ENCODE measurements around the gene USP48.

Gene USP48

DNA sequence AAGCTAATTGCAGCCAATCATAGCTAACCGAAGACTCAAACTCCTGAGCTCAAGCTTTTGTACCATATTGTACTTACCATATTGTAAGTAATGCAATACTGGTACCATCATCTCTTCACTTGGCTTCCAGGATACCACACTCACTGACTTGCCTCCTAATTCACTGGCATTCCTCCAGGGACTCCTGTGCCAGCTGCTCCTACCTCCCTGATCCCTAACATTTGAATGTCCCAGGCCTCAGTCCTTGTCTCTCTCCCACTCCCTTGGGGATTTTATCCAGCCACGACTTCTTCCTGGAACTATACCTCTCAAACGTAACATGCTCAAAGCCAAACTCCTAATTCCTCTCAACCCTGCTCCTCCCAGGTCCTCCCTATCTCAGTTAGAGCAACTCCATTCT is 33.8 kb downstream of the USP48 start:
- FAIRE-seq, result no peak

DNA sequence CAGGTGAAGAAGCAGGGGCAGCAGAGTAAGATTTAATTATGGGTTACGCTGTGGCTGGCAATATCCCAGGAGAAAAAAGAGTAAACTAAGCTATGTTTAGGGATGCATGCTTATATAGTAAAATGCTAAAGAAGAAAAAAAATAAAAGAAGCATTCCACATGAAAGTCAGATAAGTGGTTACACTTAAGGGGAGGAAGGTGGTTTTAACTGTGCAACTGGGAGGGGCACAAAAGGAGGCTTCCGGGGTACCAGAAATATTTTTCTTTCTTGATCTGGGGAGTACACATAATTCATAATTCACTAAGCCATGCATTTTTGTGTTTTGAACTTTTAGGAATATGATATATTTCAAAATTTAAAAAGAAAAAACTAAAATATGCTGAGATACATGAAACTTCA is 39.5 kb downstream of the USP48 start:
- no peak for FAIRE-seq

DNA sequence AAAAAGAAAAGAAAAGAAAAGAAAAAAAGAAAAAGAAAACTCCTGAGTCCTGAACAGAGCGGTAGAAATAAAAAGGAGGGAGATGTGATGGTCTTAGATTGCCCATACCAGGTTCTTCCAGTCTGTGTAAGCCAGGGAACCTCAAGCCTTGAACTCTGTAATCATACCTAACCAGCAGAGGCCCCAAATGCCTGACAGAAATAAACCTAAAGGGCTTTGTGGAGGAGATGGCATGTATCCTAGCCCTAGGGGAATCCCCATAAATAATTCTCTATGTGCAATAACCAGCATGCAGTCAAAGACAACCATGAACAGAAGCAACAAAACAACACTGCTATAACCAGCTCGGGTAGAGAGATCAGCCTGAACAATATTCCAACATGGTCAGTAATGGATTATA is 40.4 kb downstream of the USP48 start:
- no peak for FAIRE-seq

DNA sequence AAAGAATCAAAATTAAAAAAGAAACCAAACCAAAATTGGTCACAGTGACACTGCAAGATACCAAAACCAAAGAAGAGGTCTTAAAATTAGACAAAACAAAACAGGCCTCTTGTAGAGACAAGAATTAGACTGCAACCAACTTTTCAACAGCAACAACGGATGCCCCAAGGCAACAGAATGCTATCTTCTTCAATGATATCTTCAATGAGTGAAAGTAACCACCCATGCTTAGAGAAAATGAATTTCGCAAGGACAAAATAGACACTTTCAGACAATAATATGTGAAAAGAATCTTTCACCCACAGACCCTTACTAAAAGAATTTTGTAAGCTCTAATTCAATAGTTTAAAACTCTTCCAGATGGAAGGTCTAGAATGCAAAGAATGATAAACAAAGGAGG is 41.7 kb downstream of the USP48 start:
- FAIRE-seq, result no peak

DNA sequence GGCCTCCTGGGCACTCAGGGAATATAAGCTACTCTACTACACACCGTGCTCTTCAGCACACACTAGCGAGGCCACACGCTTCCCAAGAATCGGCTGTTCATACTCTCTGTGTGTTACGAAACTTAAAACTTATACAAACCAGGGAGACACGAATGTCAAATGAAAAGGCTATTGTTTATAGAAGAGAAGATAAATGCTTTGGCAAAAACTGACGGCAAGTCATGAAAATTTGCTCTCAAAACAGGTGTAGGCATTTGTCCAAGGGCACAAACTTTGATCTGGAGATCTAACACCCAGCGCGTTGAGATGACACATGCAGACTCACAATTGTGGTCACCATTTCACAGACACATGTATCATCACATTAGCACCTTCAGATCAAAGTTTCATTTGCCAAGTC is 46.1 kb downstream of the USP48 start:
- no peak for FAIRE-seq

DNA sequence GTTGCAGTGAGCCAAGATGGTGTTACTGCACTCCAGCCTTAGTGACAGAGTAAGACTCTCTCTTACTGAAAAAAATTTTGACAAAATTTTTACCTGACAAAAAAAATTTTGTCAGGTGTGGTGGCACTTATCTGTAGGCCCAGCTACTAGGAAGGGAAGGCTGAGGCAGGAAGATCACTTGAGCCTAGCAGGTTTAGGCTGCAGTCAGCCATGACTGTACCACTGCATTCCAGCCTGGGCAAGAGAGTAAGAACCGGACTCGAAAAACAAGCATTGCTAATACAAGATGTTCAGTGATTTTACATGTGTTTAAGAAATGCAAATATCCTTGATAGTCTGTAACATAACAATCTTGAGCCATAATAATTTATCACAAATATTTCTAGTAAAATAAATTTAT is 46.9 kb downstream of the USP48 start:
- no peak for FAIRE-seq

DNA sequence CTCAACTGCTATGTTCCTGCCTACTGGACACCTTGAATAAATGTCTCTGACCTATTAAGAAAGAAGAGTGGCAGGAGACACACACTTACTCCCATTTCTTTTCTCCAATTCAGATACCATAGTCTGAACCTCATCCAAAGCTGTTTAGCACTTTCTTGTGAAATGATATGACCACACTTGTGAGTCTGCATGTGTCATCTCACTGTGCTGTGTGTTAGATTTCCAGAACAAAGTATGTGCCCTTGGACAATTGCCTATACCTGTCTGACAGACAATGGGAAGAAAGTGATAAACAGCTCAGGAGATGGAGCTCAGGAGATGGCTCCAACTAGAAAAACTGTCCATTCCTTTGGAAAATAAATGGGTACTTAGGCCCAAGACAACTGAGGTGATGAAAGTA is 48.4 kb downstream of the USP48 start:
- FAIRE-seq, result no peak

DNA sequence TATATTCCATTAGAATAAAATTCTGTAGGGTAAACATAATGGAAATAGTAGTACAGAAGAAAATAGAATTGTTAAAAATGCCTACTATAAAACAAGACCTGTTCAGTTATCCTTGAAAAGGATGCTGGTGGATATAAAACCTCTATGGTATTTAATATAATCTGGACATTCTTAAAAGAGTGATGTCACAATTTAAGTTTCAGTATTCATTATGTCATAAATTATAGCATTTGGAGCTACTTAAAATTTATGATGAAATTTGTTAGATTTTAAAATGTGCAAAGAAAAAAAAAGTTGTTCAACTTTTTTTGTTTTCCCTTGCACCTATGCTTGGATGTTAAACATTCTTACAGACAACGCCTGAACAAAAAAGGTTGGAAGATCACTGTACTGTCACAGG is 50.3 kb downstream of the USP48 start:
- FAIRE-seq, result no peak

DNA sequence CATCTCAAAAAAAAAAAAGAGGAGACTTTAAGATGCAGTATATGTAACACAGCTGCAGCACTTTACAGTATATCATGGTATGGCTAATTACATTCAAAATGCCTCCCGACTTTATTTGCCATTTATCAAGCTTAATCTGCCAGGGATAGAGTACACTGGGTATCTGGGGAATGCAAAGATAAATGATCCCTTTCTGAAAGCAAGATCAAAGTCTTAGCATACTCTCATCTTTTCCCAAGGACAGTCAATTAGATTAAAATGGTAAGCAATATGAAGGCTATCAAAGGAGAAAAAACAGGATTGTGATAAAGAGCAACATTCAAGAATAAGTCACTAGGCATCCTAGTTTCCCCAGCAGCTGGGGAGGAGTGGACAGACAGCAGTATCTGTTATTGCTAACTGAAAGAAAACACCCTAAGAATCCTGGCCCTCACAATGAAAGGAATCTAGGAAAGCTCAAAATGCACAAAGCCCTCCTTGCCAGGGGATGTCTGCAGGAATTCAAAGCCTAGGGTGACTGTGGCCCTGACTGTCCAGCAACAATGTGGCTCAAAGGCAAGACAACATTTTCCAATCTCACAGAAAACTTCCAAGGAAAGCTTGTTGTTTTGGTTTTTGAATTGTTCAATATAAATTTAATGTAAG is 57.1 kb downstream of the USP48 start:
- FAIRE-seq, result no peak

DNA sequence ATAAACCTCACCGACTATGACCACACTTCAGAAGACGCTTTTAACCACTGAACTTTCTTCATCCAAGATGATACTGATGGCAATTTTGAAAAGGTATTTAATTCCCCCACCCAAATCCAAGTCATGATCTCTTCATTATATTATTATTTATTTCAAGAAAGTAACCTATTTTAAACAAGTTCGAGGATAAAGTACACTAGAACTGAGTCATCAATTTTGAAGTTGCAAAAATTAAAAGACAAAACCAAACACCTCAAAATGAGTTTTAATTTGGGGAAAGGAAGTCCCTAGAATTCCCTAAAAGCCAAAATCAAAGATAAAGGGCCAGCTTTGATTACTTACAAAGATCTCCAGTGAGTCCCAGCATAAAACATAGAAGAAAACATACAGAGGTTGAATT is 58.4 kb downstream of the USP48 start:
- no peak for FAIRE-seq

DNA sequence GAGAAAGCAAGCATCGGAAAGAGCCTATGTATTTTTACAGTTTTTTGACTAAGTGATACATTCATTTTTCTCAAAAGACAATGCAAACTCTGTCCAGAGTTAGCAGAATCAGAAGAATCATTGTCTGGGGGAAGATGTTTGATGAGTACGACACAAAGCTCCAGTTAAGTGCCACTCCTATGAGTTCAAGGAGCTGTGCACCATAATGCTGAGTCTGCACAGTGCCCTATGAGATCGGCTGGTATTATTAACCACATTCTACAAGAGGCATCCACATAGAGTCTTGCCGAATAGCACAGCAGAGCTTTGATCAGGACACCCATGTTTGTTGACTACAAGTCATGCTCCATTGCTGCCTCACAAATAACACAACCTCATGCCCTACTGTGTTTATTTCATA is 58.9 kb downstream of the USP48 start:
- no peak for FAIRE-seq

DNA sequence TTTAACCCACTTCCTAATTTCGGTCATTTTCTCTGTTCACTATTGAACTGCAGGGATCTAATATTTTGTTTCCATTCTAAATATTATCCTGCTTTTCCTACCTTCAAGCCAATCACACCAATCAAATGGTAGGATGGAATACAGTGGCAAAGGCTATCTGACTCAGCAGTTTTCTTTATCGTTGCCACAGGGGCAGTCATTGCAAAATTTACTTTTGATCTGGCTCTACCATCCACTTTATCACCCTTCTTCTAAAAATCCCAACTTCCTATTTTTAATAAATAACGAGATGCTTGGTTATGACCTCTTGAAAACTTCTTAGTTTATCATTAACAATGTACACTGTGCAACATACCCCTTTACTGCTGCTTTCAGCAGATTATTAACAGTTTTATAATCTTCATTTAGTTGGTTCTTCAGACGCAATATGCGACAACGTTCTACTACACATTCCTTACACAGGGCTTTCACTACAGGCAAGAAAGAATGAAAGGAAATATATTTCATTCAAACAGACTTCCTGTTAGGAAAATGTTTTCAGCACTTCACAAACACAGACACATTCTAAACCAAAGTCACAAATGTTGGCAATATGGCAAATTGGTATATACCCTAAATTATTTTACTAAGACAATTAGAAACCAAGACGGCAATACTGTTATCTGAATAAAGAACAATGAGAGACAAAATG is 61.5 kb downstream of the USP48 start:
- no peak for FAIRE-seq

DNA sequence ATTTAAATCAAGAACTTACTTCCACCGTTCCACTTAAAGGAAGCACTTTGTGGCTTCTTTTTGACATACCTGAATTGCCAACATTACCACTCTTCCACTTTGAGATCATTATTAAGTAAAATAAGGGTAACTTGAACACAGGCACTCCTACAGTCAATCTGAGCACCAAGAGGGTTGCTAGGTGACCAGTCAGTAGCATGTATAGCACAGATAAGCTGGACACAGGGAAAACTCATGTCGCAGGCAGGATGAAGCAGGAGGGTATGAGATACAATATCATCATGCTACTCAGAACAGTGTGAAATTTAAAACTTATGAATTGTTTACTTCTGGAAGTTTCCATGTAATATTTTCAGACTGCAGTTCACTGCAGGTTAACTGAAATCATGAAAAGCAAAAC is 66.8 kb downstream of the USP48 start:
- no peak for FAIRE-seq

DNA sequence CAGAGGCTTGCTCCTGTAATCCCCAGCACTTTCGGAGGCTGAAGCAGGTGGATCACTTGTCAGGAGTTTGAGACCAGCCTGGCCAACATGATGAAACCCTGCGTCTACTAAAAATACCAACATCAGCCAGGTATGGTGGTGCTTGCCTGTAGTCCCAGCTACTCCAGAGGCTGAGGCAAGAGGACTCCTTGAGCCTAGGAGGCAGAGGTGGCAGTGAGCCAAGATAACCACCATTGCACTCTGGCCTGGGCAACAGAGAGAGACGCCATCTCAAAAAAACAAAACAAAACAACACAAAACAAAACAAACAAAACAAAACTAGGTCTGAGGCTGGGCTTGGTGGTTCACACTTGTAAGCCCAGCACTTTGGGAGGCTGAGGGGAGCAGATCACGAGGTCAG is 75.1 kb downstream of the USP48 start:
- no peak for FAIRE-seq

DNA sequence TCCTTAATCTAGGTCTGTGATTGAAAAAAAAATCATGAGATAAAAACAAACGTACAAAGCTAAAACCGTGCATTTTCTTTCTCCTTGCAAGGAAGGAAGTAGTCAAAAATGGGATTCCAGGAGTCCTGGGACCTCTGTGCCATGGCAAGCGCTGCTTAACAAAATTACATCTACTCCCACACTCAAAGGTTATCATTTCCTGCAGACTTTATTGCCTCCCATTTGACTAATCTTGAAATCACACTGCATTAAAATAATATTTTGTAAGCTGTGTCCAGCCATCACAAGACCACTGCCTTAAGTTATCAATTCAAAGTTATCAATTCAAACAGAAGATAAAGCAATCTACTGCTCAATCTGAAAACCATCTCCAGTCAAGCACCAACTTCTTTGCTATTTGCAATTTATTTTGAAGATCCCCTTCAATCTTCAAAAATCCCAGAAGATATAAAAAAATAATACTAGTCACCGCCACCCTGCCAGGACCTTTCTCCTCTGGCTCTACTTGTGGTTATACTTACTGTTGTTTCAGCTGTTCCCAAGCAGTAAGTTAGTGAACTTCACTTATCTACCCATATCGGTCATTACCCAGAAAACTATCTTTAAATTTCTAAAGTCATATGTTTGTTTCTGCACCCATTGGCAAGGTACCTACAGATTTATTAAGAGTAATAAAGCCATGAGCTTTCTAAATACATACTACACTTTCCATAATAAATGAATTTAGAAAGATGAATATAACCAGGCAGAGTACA is 75.7 kb downstream of the USP48 start:
- FAIRE-seq, result no peak

DNA sequence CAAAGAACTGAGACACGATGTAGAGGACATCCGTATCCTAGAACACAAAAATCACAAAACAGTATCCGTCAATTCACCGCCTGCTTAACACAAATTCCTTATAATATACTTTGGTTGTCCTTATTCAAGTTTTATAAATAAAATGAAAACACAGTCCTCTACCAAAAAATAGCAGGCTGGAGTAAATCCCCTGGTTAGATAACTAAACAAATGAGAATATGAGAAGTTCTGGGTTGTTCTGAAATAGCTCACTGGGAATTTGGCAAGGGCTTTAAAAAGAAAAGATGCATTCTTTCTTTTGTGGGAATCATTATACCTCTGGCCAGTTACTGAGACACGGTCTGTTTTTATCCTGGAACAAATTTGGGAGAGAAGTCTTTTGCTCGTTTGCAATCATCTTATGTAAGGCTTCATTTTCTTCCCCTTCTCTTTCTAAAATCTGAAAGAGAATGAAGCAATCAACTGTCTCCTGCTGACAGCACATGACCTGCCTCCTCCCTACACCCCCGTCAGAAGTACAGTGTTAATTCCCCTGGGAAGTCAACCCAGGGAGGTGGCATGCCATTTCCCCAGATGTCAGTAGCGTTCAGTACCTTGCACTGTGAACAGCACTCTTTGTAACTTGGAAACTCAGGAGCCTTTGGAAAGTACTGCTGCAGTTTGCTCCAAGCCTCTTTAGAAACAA is 76.7 kb downstream of the USP48 start:
- no peak for FAIRE-seq

DNA sequence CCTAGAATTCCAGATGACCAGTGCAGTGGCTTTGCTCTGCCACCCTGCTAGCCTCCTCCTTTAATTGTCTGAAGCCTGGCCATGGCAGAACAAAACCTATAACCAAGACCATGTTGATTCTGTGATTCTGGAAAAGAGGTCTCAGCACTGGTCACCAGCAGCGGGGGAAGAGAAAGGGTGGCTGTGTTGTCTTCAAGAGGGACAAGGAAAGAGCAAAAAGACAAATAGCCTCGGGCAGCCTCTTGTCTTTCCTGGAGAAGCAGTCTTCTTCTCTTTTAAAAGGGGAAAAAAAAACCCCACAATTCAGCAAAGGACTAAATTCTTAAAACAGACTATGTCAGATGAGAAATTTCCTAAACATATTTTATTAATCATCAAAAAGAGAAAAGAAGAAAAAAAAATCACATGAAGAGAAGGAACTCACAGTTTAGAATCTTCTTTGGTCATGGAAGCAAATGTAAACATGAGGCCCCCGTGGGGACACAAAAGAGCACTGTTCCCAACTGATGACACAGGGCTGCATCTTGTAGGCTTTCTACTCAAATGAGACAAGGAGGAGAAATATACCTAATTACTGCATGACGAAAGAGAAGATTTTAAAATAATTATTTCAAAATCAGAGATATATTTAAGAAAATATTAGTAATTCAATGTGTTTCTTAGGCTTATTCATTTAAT is 77.5 kb downstream of the USP48 start:
- FAIRE-seq, result no peak

DNA sequence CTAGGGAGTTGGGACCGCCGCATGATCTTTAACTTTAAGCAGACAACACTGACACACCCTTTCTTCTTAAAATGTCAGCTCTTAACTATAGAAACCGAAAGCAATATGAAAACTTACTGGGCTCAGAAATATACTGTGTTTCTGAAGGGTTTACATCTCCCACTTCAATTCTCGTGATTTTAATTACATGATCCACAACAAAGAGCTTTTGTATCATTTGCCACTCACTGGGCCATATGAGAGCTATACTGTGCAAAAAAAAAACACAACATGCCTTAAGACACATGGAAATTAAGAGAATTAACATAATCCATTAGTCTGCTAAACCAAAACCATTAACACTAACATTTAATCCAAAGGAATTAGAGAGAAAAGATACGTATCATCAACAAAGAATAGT is 78.8 kb downstream of the USP48 start:
- no peak for FAIRE-seq

DNA sequence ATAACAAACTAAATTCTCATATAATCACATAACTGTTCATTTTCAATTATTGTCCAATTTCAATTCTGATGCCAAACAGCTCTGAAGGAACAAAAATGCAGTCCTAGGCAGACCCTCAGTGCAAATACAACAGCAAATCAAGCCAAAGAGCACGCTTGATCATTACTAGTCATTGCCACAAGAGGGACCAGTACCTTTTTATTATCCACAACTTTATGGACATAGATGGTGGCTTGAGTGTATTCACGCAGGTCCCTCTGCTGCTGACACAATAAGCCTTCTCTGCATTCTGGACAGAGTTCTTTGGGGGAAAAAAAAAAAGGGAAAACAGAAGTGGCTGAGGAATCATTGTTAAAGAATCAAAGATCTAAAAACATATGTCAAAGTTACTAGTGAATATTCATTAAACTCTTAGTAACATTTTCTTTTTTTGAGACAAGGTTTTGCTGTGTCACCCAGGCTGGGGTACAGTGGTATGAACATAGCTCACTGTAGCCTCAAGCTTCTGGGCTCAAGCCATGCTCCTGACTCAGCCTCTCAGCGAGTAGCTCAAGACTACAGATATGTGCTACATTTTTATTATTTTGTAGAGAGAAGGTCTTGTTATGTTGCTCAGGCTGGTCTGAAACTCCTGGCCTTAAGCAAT is 79.5 kb downstream of the USP48 start:
- no peak for FAIRE-seq

DNA sequence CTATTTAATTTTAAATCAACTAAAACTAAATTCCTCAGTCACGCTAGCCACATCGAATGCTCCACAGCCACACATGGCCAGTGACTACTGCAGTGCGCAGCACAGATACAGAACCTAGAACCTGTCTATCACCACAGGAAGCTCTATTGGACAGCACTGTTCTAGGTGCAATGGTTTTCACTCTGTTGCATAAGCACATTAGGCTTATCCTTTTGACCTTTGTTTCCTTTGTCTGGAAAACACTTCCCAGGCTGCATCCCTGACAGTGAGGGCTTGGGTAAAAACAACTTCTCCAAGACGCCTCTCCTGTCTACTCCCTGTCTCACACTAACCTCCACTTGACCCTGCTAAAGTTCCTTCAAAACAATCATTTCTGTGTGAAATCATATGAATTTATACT is 80.2 kb downstream of the USP48 start:
- no peak for FAIRE-seq

DNA sequence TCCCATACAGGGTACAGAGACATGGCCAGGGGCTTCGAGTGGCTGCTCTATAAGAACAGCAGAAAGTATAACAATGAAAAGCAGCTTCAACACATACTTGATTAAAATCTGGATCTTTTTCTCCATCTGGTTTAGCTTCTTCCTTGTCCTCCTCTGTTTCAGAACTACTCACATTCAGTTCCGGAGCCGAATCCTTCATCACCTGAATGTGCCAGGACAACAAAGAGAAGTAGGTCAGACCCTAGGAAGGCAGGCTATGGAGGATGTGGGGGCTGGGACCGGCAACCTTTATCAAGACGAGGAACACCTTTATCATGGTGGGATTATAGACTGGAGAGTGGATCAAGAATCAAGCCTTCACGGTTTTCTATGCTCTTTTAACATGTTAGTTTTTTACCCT is 81.5 kb downstream of the USP48 start:
- FAIRE-seq, result no peak

DNA sequence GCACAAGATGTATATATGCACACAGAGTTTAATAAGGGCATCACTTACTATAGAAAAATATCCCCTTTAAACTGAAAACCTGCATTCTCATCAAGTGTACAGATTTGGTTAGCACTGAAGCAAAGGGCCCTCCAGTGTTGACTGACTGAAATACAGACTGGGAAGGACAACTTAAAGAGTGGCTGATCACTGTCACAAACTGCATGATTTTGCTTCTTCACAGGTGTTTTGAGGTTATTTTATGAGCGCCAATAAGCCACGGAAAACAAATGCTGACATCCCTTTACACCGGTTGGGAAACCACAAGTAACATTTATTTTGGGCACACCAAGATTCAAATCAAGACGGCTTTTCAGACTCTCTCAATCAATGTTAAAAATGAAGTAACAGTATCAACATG is 82.9 kb downstream of the USP48 start:
- no peak for FAIRE-seq

DNA sequence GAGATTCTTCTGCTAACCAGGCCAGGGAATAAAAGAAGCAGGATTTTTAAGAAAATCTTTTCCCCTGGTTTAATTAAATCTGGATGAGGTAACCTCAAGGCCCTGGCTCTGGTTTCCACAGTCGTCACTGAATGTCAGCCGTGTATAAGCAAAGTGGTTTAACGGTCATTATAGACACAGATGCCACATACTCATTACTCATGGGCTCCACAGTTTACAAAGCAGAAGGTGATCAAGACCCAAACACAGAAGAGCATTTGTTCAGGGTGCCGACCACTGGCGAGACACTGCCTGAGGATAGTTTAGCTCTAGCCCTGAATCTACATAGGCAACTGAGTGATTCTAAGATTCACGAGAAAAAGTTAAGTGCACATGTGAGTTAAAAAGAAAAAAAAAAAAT is 86.0 kb downstream of the USP48 start:
- FAIRE-seq, result no peak

Data from colon (tissue), 2 donors.